ENCODE results near the gene FRK.
"Not testable (repeated sequence)": the region's sequence is repeated elsewhere in the genome, so short reads cannot be mapped to it uniquely, and the experiment has no call there.

FRK gene

DNA sequence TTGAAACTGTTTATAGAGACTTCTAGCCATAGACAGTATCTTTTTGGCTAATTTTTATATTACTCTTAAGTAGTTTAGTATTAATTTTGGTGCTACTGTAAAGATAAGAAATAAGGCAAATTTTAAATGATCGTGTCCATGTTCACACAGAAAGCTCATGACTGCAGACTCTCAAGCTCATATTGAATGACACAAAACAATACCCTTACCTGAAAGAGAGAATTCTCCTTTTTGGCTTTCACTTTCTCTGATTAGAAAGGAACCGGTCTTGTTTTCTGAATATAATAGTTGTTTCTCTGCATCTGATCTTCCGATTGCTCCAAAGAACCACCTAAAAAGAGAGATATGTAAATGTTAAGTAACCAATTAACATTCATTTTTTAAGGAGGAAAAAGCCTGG is 57.0 kb downstream of the FRK start:
- DNase-seq, result no peak

DNA sequence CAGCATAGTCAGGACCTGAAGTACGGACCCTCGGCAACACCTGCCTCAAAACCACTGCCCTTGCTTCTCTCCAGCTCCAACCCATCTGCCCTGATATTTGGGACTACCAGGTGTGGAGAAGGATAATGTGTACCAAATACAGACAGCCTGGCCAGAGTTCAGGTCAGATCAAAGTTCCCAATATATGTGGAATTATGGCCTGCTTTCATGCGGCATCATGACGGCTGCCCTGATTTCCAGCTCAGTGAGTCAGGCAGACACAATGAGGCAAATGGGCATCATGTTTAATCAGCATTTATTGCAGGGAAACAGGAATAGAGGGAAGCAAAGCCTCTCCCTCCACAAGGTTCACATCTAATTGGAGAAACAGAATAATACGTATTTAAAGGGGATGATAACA is 57.9 kb downstream of the FRK start:
- no peak for DNase-seq

DNA sequence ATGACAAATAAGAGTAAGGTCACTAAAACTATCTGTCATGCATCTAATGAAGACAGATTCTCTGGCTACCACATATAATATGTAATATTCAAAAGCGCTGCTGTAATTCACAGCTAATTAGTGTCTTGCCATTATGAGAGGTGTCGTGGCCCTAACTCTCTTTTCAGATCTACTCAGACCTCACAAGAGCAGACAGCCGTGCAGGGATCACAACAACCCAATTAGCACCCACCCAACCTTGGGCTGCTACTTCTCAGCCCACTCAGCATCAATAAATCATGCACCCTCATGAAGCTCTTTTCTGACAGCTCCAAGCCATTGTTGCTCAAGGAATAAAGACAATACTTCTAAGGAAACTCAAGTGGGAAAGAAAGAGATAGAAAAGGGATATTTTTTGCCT is 61.5 kb downstream of the FRK start:
- no peak for DNase-seq

DNA sequence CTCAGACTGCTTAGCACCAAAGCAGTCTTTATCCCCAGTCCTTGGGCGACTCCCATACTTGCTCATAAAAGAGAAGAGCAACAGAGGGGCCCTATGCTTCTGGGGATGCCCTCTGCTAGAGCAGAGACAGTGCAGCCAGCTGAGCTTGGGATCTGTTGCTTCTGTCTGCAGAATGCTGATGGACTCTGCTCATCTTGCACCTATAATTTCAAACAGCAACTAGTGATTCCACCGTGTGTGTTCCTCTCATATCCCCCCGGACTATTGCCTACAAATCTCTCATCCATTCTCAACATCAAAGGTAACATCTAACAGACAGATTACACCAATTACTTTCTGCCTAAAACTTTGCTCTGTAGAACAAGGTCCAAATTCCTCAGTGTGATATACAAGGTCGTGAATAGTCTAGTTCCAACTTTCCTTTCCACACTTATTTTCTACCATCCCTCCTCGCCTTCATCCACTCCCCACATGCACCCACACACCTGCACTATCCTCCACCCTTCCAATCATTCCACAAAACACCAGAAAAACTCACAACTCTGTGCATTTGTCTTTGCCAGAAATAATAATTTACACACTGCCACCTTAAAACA is 62.6 kb downstream of the FRK start:
- no peak for DNase-seq

DNA sequence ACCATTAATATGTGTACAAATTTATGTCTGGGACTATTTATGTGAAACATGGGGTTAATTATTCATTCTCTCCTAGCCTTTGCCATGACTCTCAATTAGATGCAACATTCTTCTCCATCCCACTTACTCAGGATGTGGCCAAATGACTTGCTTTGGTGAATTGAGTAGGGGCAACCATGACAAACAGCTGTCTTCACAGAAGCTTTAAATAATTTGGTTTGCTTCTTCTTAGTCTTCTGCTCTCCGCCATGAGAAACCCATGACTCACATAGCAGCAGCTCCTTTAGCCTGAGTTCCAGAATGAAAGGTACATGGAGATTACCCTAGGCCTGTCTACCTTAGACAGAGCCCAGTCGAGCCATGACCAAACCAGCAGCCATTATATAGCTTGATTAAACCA is 74.7 kb downstream of the FRK start:
- no peak for DNase-seq

DNA sequence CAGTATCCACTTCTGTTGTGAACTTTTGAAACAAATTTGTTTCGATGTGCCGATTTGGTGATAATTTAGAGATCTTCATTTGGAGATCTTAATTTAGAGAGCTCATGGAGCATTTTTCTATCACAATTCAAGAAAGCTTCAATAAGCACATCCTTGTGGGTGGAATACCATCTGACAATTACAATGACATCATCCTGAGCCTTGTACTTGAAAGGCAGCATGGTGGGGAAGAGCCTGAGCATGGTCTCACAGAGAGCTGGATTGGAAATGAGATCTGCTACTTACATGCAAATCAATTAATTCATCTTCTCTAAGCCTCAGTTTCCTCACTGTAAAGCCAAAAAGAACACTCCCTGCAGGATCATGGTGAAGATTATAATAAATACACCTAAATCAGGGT is 75.9 kb downstream of the FRK start:
- DNase-seq, result no peak

DNA sequence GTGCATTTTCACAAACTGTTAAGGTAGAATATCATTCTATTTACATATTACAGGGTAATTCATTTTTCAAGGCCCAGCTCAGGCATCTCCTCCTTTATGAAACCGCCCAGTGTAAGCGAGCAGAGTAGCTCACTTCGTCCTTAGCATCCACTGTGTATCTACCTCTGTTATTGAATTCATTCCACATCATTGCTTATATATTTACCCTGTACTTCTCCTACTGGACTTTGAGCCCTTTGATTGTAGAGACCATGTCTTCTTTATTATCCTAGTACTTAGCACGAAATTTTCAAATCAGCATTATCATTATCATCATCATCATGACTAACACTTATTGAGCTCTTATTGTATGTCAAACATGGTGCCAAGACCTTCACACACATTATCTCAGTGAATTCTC is 76.7 kb downstream of the FRK start:
- no peak for DNase-seq

DNA sequence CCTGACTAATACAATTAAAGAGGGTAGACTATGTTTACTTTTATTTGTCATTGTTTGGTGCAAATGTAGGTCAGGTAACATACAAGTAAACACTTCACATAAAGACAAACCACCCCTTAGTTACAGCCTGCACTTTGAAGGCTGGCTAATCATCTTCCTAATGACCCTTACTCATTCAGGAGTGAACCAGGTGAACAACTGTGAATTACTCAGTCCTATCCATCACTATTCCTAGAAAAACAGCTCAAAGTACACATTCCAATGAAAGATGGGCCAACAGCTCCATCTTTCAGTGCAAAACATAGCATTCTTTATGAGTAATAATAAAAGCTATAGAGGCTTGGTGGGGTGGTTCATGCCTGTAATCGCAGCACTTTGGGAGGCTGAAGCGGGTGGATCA is 78.2 kb downstream of the FRK start:
- DNase-seq, result no peak

DNA sequence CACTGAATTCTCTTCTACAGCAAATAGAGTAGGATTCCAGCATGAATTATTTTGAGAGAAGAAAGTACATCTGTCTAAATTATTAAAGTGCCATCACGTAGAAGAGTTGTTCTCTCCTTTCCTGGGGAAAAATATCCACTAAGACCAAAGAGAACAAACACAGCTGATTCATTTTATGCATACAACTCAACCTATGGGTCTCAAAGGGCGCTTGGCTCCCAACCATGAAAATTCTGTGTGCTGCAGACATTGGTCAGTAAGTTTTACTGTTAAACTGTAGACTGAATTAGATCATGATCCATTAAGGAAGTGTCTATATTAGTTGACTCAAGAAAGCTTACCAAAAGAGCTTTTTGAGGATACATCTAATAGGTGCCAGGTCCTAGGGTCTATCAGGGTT is 83.5 kb downstream of the FRK start:
- DNase-seq, result no peak

DNA sequence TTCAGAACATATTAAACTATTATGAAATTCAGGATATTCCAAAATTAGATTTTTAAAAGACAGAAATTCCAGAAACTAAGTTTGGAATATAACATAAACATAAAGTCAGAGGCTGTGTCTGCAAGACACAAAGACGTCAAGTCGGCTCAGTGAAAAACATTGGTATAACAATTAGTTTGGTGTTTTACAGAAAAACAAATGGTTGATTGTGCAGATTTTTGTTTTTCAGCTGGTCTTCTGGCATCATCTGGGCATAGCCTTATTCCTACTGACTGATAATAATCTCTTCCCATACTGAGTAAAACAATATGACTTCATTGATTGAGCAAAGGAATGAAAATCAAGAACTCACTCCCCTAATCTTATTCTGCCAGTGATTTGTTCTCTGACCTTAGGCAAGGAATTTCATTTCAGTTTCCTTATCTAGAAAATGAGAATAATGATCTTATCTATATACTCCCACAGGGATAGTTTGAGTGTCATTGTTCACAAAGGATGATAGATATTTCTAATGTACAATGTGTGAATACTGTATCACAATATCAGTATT is 84.3 kb downstream of the FRK start:
- no peak for DNase-seq

DNA sequence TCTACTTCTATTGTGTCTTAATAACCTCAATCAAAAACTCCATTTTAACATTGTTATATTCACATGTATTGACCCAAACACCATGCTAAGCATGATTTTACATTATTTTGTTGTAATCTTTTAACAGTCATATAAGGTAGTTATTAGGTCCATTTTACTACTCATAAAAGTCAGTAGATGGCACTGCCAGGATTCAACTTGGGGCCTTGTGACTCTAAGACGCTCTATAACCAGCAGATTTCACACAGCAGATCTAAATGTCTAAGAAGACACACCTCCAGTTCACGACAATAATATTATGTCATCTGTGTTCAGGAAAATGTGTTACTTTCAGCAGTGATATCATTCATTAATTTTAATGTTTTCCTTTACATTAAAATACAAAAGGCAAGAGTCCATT is 88.0 kb downstream of the FRK start:
- DNase-seq, result no peak

DNA sequence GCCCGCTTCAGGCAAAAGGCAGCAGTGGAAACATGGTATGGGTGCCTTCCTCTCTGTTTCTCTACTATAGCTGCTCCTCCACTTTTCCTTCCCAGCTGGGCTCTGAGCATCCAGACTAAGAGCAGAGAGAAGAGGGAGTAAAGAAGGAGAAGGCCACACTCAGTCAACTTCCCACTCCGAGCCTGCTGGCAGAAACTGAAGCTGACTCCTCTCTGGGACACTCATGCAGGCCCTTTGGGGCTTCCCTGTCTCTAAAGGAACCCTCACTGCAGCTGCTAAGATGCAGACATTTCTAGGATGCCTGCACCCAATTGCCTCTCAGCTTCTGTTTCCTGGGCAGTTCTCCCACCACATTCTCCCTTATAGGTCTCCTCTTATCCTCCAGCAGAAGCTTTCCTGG is 88.9 kb downstream of the FRK start:
- DNase-seq, result no peak

DNA sequence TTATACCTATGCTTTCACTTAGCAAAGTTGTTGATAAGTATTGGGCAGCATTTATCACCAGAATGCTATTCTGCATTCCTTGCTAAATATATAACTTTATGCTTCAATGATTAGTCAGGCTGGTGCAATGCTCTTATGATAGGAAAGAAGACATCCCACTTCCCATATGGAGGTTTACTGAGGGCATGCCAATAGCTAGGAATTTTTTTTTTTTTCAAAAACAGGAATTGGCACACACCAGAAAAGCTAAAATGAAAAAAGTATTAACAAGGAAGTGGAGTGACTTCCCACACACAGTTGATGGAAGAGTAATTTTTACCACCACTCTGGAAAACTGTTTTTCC is 90.8 kb downstream of the FRK start:
- no peak for DNase-seq

DNA sequence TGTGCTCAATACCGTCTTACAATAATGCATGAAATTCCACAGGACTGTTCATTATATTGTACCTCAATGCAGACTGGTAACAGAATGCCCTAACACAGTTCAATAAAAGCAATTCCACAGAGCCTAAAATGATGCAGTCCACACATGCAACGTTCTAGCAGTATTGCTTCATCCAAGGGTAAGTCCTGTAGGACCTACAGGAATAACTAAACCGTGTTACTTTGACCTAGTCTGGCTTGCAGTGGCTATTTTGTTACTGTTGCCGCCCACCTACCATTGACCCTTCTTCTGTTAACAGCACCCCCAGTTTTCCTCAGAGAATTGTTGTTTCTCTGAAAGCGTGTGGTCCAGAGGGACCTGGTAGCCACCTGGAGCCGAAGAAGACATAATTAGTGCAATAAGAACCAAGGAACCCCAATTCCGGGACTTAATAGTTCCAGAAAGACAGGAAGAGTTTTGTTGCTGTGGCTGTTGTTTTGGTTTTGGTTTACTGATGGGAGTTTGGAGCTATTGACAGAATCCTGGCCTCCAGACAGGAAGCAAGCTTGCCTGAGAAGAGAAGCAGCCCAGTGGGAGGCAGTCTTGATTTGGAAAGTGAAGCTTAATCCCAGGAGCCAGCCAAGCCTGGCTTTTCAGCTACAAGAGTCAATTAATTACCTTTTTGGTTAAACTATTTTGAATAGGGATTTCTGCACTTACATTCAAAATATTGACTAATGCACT is 91.3 kb downstream of the FRK start:
- no peak for DNase-seq

DNA sequence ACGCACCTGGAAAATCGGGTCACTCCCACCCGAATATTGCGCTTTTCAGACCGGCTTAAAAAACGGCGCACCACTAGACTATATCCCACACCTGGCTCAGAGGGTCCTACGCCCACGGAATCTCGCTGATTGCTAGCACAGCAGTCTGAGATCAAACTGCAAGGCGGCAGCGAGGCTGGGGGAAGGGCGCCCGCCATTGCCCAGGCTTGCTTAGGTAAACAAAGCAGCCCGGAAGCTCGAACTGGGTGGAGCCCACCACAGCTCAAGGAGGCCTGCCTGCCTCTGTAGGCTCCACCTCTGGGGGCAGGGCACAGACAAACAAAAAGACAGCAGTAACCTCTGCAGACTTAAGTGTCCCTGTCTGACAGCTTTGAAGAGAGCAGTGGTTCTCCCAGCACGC is 100.4 kb downstream of the FRK start:
- not testable (repeated sequence) for DNase-seq

DNA sequence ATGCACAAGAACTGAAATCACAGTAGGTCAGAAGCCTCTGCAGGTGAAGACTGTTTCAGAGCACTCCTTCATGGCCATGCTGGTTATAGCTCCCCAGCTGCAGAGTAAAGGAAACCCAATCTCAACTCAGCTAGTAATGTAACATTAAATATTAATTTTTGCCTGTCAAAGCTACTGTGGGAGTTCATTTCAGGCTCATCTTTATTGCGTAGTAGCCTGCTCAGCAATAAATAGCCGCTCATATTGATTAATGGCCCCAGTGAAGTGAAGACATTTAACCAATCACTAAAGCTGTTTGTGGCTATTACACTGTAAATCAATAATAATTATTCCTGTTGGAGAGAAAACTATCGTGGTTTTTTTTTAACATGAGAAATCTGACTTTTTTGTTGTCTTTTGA is 101.7 kb downstream of the FRK start:
- DNase-seq, result no peak

DNA sequence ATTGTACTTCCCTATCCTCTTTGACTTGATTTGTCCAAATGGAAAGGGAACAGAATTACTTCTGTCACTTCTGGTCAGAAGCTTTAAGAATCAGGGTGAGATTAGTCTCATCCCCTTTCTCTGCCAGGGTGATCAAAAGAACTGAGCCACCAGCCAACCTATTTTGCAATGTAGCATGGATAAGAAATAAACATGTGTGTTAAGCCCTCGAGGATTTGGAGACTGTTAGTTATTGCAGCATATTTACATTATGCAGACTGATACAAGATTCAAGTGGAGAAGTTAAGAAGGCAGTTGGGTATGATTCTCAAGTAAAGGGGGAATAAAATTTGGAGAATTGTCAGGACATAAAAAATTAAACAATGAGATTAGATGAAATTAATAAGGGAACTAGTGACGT is 106.0 kb downstream of the FRK start:
- no peak for DNase-seq

DNA sequence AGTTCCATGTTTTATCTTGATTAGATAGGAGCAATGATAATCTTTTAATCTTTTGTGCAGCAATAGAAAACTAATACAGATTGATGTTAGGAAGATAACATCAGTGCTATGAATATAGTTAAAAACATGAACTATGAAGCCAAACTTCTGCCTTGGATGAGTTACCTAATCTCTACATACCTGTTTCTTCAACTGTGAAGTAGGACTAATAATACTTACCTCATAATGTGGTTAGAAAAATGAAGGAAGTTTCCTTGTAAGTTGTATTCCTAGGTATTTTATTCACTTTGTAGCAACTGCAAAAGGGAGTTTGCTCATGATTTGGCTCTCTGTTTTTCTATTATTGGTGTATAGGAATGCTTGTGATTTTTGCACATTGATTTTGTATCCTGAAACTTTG is 111.9 kb downstream of the FRK start:
- no peak for DNase-seq

DNA sequence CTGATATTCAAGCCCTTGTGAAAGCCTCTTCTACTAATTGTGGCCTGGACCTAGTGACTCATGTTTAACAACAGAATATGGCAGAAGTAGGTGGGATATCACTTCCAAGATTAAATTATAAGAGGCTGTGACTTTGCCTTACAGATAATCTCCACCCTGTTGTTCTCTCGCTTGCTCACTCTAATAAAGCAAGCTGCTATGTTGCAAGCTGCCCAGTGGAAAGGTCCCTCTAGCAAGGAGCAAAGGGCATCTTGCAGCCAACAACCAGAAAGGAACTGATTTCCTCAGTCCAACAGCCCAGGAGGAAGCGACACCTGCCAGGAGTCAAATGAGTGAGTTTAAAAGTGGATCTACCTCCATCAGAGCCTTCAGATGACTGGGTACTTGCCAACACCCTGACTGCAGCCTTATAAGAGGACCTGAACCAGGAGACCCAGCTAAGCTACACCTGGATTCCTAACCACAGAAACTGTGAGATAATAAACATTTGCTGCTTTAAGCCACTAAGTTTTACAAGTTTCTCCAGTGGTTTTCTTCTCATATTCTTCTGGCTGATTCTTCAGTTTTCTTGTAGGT is 112.6 kb downstream of the FRK start:
- DNase-seq, result no peak

DNA sequence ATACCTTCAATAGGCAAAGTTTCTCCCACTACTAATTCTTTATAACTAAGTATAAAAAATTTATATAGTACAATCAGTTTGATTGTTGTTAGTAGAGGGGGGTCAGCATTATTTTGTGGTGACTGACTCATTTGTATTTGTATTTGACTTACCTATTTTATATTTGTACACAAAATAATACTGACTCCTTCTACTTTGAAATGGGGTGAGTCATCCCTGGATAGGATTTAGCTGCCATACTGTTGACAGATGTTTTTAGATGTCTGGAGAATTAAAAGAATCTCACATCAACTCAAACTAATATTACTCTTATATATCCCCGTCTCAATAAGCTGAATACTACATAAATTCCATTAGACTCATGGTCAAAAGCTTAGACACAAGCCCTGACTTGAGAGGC is 114.9 kb downstream of the FRK start:
- DNase-seq, result no peak

DNA sequence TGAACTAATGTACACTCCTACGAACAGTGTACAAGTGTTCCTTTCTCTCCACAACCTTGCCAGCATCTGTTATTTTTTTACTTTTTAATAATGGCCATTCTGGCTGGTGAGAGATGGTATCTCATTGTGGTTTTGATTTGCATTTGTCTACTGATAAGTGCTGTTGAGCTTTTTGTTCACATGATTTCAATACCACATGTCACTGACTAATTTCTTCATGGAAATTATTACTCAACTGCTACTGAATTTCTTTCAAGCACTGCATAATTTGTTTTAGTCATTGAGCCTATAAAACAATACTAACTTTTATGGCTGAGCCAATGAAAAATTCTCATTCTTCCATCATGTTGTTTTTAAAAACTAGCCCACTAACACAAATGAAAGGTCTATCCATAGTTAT is 115.4 kb downstream of the FRK start:
- peak; percentile 41 for DNase-seq

DNA sequence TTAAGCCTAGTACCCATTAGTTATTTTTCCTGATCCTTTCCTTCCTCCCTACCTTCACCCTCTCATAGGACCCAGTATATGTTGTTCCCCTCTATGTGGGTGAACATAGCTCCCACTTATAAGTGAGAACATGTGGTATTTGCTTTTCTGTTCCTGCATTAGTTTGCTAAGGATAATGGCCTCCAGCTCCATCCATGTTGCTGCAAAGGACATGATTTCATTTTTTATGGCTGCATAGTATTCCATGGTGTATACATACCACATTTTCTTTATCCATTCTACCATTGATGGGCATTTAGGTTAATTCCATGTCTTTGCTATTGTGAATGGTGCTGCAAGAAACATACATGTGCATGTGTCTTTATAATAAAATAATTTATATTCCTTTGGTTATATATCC is 115.9 kb downstream of the FRK start:
- DNase-seq, result not testable (repeated sequence)

DNA sequence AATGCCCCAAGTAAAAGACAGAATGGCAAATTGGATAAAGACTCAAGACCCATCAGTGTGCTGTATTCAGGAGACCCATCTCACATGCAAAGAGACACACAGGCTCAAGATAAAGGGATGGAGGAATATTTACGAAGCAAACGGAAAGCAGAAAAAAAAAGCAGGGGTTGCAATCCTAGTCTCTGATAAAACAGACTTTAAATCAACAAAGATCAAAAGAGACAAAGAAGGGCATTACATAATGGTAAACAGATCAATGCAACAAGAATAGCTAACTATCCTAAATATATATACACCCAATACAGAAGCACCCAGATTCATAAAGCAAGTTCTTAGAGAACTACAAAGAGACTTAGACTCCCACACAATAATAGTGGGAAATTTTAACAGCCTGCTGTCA is 123.2 kb downstream of the FRK start:
- DNase-seq, result not testable (repeated sequence)

DNA sequence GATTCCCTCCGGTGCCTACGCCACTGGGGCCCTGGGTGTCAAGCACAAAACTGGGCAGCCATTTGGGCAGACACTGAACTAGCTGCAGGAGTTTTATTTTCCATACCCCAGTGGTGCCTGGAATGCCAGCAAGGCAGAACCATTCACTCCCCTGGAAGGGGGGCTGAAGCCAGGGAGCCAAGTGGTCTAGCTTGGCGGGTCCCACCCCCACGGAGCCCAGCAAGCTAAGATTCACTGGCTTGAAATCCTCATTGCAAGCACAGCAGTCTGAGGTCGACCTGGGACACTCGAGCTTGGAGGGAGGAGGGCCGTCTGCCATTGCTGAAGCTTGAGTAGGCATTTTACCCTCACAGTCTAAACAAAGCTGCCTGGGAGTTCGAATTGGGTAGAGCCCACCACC is 125.3 kb downstream of the FRK start:
- DNase-seq, result no peak

DNA sequence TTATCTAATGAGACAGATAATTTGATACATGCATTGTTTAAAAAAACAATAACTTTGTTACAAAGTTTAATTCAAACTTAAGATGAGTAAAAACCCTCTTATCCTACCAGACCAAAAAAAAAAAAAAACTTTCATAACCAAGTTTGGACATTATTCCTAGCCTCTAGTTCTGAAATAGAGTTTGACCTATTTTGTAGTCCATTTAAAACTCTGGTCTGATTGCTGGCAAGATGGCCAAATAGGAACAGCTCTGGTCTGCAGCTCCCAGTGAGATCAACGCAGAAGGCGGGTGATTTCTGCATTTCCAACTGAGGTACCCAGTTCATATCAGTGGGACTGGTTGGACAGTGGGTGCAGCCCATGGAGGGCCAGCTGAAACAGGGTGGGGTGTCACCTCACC is 125.9 kb downstream of the FRK start:
- no peak for DNase-seq
